K562 (cell line): Measurements from ENCODE around the gene ZNF862. TPM values are rescaled to one million over a fixed set of nuclear protein-coding genes. Genes with fewer than 3 reads are reported as not detected.

Source experiments
- ATAC-seq: fragments of 200-7000 bp; cut with Tn5 transposase; 3 replicates; pipeline ENCODE4 v1.9.1; 2020; ENCODE audit warnings: moderate library complexity
- BruUV-seq: library from RNA; stranded (reverse); fragments of 400-500 nt; replicated peaks from 2 replicates; lab custom pipeline; 2021; lab: Mats Ljungman, UMichigan
- CTCF ChIA-PET: fragments of 300-600 bp; formaldehyde crosslinking; extraction: SDS; loops from one replicate; lab custom pipeline; 2021; ENCODE audit warnings: low intra/inter-chr PET ratio; lab: Yijun Ruan, JAX
- POLR2A ChIA-PET: fragments of 300-600, 350-650 bp; sonication (Branson Sonifier 250); formaldehyde crosslinking; extraction: SDS; loops from one replicate; lab custom pipeline; 2021; ENCODE audit warnings: antibody characterized with exemption, inconsistent platforms; lab: Yijun Ruan, JAX
- DNase-seq, 4 experiments: peaks; one replicate each; pipeline versions ENCODE4 v3.0.0 to v3.0.0-alpha.2; 2011 to 2018; ENCODE audit warnings: low spot score in 3 of 4, mixed read lengths in 3 of 4; ENCODE audit errors: extremely low read depth in 1 of 4
- FAIRE-seq: peaks from 2 replicates; lab custom pipeline; 2011; peaks lifted over from hg19 to GRCh38; lab: Jason Lieb, UNC
- H2AFZ ChIP-seq: 2 replicates; pipeline ENCODE4 v1.6.0; 2011; ENCODE audit warnings: low read depth, low read length, control low read depth, inconsistent platforms
- H3K27ac ChIP-seq: fragments of 200-600 bp; 3 replicates; pipeline ENCODE4 v1.8.0; 2011; ENCODE audit warnings: low read depth, mild to moderate bottlenecking, control low read depth, inconsistent platforms, low read length, moderate library complexity, mixed read lengths; ENCODE audit errors: extremely low read depth
- H3K27me3 ChIP-seq, 2 experiments: fragments of 300-600 bp in 1 of 2; 2 replicates in 1 of 2; 3 replicates in 1 of 2; pipeline versions ENCODE4 v1.6.0 to v1.8.0; 2011; ENCODE audit warnings: inconsistent platforms in 2 of 2, low read length in 2 of 2, mild to moderate bottlenecking in 1 of 2, mixed read lengths in 1 of 2, moderate library complexity in 1 of 2; ENCODE audit not compliant: control insufficient read depth in 2 of 2, insufficient read depth in 2 of 2
- H3K36me3 ChIP-seq: fragments of 300-600 bp; 3 replicates; pipeline ENCODE4 v1.8.0; 2011; ENCODE audit warnings: mild to moderate bottlenecking, low read length, inconsistent platforms; ENCODE audit not compliant: control insufficient read depth, insufficient read depth
- H3K4me1 ChIP-seq, 2 experiments: fragments of 200-600 bp in 1 of 2; replicated peaks in 1 of 2; 2 replicates in 1 of 2; 3 replicates in 1 of 2; pipeline versions ENCODE4 v1.5.1 to v1.8.0; 2011; ENCODE audit warnings: inconsistent platforms in 2 of 2, low read length in 2 of 2, mild to moderate bottlenecking in 1 of 2, mixed read lengths in 1 of 2, moderate library complexity in 1 of 2; ENCODE audit not compliant: control insufficient read depth in 2 of 2, insufficient read depth in 2 of 2
- H3K4me2 ChIP-seq: 2 replicates; pipeline ENCODE4 v1.6.1; 2011; ENCODE audit warnings: low read length, control low read depth, inconsistent platforms, mixed read lengths; ENCODE audit not compliant: insufficient read depth
- H3K4me3 ChIP-seq: fragments of 200-600 bp; sonication (generic), shearing (Covaris generic); 2 replicates; pipeline ENCODE4 v1.5.1; 2016; ENCODE audit warnings: control low read depth, inconsistent platforms
- H3K79me2 ChIP-seq: fragments of 200-600 bp; 3 replicates; pipeline ENCODE4 v1.8.0; 2011; ENCODE audit warnings: low read length, inconsistent platforms; ENCODE audit not compliant: control insufficient read depth, insufficient read depth
- H3K9ac ChIP-seq, 2 experiments: 2 replicates each; pipeline versions ENCODE4 v1.6.0 to v1.6.1; 2011; ENCODE audit warnings: low read depth in 2 of 2, low read length in 2 of 2, control low read depth in 1 of 2, inconsistent platforms in 1 of 2, mild to moderate bottlenecking in 1 of 2, mixed read lengths in 1 of 2; ENCODE audit not compliant: insufficient read depth in 1 of 2
- H3K9me1 ChIP-seq: one replicate; pipeline ENCODE4 v1.6.0; 2011; ENCODE audit warnings: inconsistent platforms, mild to moderate bottlenecking, low read length, moderate library complexity; ENCODE audit not compliant: control insufficient read depth, insufficient read depth
- H3K9me3 ChIP-seq: replicated peaks from 2 replicates; pipeline ENCODE4 v1.5.1; 2011; ENCODE audit warnings: low read depth, low read length, inconsistent platforms; ENCODE audit not compliant: control insufficient read depth, insufficient read depth
- H4K20me1 ChIP-seq: replicated peaks from 2 replicates; pipeline ENCODE4 v1.6.1; 2011; ENCODE audit warnings: low read length, inconsistent platforms, mixed read lengths; ENCODE audit not compliant: control insufficient read depth, insufficient read depth
- CC2D1A ChIP-seq: fragments of 450-650 bp; IDR thresholded peaks from 2 replicates; pipeline ENCODE4 v1.6.1; 2017; ENCODE audit warnings: mild to moderate bottlenecking
- ESRRB ChIP-seq: fragments of 250-450 bp; sonication (Bioruptor Pico); IDR thresholded peaks from 2 replicates; pipeline ENCODE4 v1.5.0; 2020; ENCODE audit warnings: mild to moderate bottlenecking, moderate library complexity, borderline replicate concordance
- ETV6 ChIP-seq, 3 experiments: fragments of 150-350 bp in 1 of 3; sonication (generic) in 1 of 3; formaldehyde crosslinking in 1 of 3; IDR thresholded peaks; 2 replicates each; pipeline versions ENCODE4 v1.6.1 to v1.8.0; 2014 to 2022; ENCODE audit warnings: borderline replicate concordance in 2 of 3, low read depth in 2 of 3, antibody characterized with exemption in 1 of 3, low read length in 1 of 3, mild to moderate bottlenecking in 1 of 3, missing genetic modification reagents in 1 of 3
- HDAC8 ChIP-seq: fragments of 450-650 bp; IDR thresholded peaks from 2 replicates; pipeline ENCODE4 v1.6.1; 2016; ENCODE audit warnings: mild to moderate bottlenecking, missing genetic modification characterization, moderate library complexity, missing compliant biosample characterization
- HDGF ChIP-seq: fragments of 450-650 bp; IDR thresholded peaks from 2 replicates; pipeline ENCODE4 v1.6.1; 2016
- HNRNPL ChIP-seq: fragments of 200-400 bp; formaldehyde crosslinking; IDR thresholded peaks from 2 replicates; pipeline ENCODE4 v1.6.1; 2017; ENCODE audit warnings: low read depth, mild to moderate bottlenecking, low read length
- KLF10 ChIP-seq: fragments of 250-450 bp; sonication (Bioruptor Pico); IDR thresholded peaks from 2 replicates; pipeline ENCODE4 v1.6.1; 2021; ENCODE audit warnings: matching md5 sums
- KLF13 ChIP-seq: fragments of 450-650 bp; IDR thresholded peaks from 2 replicates; pipeline ENCODE4 v1.6.1; 2016; ENCODE audit warnings: missing genetic modification characterization, low read depth, mild to moderate bottlenecking, missing compliant biosample characterization, moderate library complexity, borderline replicate concordance
- NCOA6 ChIP-seq: fragments of 450-650 bp; IDR thresholded peaks from 2 replicates; pipeline ENCODE4 v1.6.1; 2017; ENCODE audit warnings: mild to moderate bottlenecking
- NR3C1 ChIP-seq: sonication (generic); formaldehyde crosslinking; IDR thresholded peaks from 2 replicates; pipeline ENCODE4 v1.8.1; 2022; ENCODE audit warnings: missing genetic modification reagents
- OTX1 ChIP-seq: fragments of 450-650 bp; formaldehyde crosslinking; IDR thresholded peaks from 2 replicates; pipeline ENCODE4 v1.4.0; 2022; ENCODE audit warnings: mild to moderate bottlenecking
- POLR2B ChIP-seq: fragments of 450-650 bp; IDR thresholded peaks from 2 replicates; pipeline ENCODE4 v1.6.1; 2018; ENCODE audit warnings: low read depth; ENCODE audit not compliant: partially characterized antibody
- SNIP1 ChIP-seq: fragments of 450-650 bp; IDR thresholded peaks from 2 replicates; pipeline ENCODE4 v1.7.1; 2017; ENCODE audit warnings: low read depth, mild to moderate bottlenecking
- SRF ChIP-seq, 2 experiments: fragments of 250-450, 450-650 bp in 1 of 2; sonication (Bioruptor Pico) in 1 of 2; sonication (generic) in 1 of 2; formaldehyde crosslinking; IDR thresholded peaks; 2 replicates each; pipeline versions ENCODE4 v1.5.0 to v1.5.1; 2020 to 2022; ENCODE audit warnings: mild to moderate bottlenecking in 1 of 2, missing genetic modification reagents in 1 of 2
- TRIM24 ChIP-seq, 2 experiments: fragments of 450-650 bp; IDR thresholded peaks; 2 replicates each; pipeline ENCODE4 v1.6.1; 2016
- ZNF253 ChIP-seq: fragments of 250-450 bp; sonication (Bioruptor Pico); conservative IDR thresholded peaks from 2 replicates; pipeline ENCODE4 v1.6.1; 2021; ENCODE audit warnings: mild to moderate bottlenecking
- WGBS: fragments of 100-300 bp; shearing (Covaris generic); methylation state at CpG from one replicate; pipeline ENCODE4 v1.1.6; 2016; ENCODE audit warnings: low coverage, mixed read lengths; ENCODE audit not compliant: insufficient coverage; ENCODE audit errors: missing lambda C conversion rate; 5-methylcytosine and 5-hydroxymethylcytosine counted together
- in situ Hi-C: fragments of 300-500 bp; cut with MboI; formaldehyde crosslinking; loops from 4 replicates; pipeline ENCODE4 v1.15.0; 2018; ENCODE audit warnings: inconsistent platforms, mixed read lengths
- intact Hi-C: fragments of 100-400 bp; cut with micrococcal nuclease; formaldehyde crosslinking; loops from 2 replicates; pipeline ENCODE4 v1.14.2; 2022
- polyA plus RNA-seq, 8 experiments: library from polyadenylated mRNA; depleted of rRNA in 4 of 8; stranded (reverse) in 5 of 8; unstranded in 3 of 8; fragments of >200 nt; fragmentation: Nextera tagmentation in 2 of 8; fragmentation: Illumina TruSeq in 1 of 8; extraction: Ambion mirVana in 2 of 8; extraction: Trizol in 1 of 8; gene quantifications; 2 replicates each; pipeline versions ENCODE4 v1.2.1 to v1.2.3, GENCODE V29; 2011 to 2014; ENCODE audit warnings: inconsistent platforms in 1 of 8, missing spikeins in 1 of 8
- total RNA-seq, 7 experiments: library from RNA; depleted of rRNA in 6 of 7; stranded (reverse); fragments of >200 nt in 6 of 7; fragmentation: Illumina TruSeq in 2 of 7; extraction: Trizol in 2 of 7; gene quantifications; 2 replicates each; pipeline versions ENCODE4 v1.2.1 to v1.2.3, GENCODE V29; 2011 to 2021; ENCODE audit warnings: low replicate concordance in 1 of 7
- TF ChIP-seq, protein P1 (sequence below): sonication (generic); formaldehyde crosslinking; IDR thresholded peaks from 2 replicates; pipeline ENCODE4 v1.8.0; 2023; ENCODE audit warnings: mild to moderate bottlenecking, missing genetic modification reagents
- TF ChIP-seq, protein P2 (sequence below): IDR thresholded peaks from 2 replicates; pipeline ENCODE4 v1.6.1; 2014; ENCODE audit warnings: antibody characterized with exemption

Gene ZNF862
- total and polyA plus RNA-seq, 9 of the 15 experiments (the other 6 are each of a cell fraction or from before 2014, with no cell fraction given) = 1.1 to 3.9 (median 2.6) TPM

DNA sequence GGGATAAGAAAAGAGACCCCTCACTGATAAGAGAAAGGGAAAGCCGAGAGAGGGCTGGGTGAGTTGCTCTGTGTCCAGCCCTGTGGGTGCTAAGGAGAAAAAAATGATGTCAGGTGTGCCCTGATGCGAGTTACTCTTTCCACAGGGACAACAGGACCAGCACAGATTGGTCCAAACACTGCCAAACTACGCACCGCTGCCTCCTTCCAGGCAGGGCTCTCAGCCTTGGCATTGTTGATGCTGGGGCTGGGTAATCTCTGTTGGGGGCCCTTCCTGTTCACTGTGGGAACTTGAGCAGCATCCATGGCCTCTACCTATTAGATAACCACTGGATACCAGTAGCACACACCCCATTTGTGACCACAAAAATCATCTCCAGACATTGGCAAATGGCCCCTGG lies 25.3 kb downstream of the ZNF862 start (continued):
- TF ChIP-seq HDAC8 (tag) (no peak), ZNF253 (CRISPR knock-in tag) (no peak), NCOA6 (no peak), SRF (CRISPR knock-in tag; IDR thresholded peaks at IDR 0.05) (no peak), HDGF (no peak), ESRRB (CRISPR knock-in tag) (no peak), KLF10 (CRISPR knock-in tag) (no peak)

DNA sequence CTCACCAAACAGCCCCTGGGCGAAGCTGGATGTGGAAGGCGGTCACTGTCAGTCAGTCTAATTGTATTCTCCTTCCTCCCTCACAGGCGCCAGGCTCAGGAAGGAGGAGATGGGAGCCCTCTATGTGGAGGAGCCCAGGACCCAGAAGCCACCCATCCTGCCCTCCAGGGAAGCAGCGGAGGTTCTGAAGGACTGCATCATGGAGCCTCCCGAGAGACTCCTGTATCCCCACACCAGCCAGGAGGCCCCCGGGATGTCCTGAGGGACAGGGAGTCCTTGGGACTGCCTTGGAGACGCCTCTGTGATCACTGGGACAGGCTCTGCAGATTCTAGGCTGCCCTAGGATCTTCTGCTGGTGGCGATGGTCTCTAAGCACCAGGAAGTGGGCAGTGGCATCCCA lies 25.8 kb downstream of the ZNF862 start:
- Histone ChIP-seq H3K27me3 (peaks cover 57 to 90% of the 10 kb centered on the region in 2 experiments), H3K4me1 (peaks cover 0 to 21% of the 10 kb centered on the region in 2 experiments; a peak in 3 of 5 replicates), H3K9me3 (no peaks in the 10 kb centered on the region), H3K36me3 (no peaks in the 10 kb centered on the region), H3K9ac (no peak overlapping the region), H3K4me3 (no peak overlapping the region), H3K79me2 (no peaks in the 10 kb centered on the region), H2AFZ (no peak overlapping the region), H3K27ac (no peak overlapping the region), H3K9me1 (peaks cover 2% of the 10 kb centered on the region), H4K20me1 (peaks cover 39% of the 10 kb centered on the region), H3K4me2 (no peak overlapping the region)
- ChIA-PET CTCF (interaction anchor here (0.7 kb wide), 1 partner anchor 160 kb away, joined by 3 read pairs; no protein-coding TSS in a partner anchor), POLR2A (interaction anchor here (1.9 kb wide), 1 partner anchor 10 kb away, joined by 6 read pairs; no protein-coding TSS in a partner anchor)
- DNase-seq (no peak), ATAC-seq (no peak), FAIRE-seq (no peak)
- in situ Hi-C loops (loop anchor here (25.0 kb wide), 1 partner anchor 173 kb away; no protein-coding TSS in a partner anchor), intact Hi-C loops (loop anchor here (5.0 kb wide), 1 partner anchor 413 kb away; no protein-coding TSS in a partner anchor)
- 4% methylated on average over 8 of the region's 8 CpGs for WGBS
- no TSS peak for BruUV-seq
- no peak for TF ChIP-seq POLR2B
- TF ChIP-seq KLF13 (tag) = no peak
- no peak for TF ChIP-seq NR3C1 (CRISPR knock-in tag)
- no peak for TF ChIP-seq HNRNPL
- no peak for TF ChIP-seq SNIP1
- TF ChIP-seq CC2D1A = no peak
- TF ChIP-seq TRIM24 (IDR thresholded peaks at IDR 0.05) = no peak
- TF ChIP-seq, protein P1, sequence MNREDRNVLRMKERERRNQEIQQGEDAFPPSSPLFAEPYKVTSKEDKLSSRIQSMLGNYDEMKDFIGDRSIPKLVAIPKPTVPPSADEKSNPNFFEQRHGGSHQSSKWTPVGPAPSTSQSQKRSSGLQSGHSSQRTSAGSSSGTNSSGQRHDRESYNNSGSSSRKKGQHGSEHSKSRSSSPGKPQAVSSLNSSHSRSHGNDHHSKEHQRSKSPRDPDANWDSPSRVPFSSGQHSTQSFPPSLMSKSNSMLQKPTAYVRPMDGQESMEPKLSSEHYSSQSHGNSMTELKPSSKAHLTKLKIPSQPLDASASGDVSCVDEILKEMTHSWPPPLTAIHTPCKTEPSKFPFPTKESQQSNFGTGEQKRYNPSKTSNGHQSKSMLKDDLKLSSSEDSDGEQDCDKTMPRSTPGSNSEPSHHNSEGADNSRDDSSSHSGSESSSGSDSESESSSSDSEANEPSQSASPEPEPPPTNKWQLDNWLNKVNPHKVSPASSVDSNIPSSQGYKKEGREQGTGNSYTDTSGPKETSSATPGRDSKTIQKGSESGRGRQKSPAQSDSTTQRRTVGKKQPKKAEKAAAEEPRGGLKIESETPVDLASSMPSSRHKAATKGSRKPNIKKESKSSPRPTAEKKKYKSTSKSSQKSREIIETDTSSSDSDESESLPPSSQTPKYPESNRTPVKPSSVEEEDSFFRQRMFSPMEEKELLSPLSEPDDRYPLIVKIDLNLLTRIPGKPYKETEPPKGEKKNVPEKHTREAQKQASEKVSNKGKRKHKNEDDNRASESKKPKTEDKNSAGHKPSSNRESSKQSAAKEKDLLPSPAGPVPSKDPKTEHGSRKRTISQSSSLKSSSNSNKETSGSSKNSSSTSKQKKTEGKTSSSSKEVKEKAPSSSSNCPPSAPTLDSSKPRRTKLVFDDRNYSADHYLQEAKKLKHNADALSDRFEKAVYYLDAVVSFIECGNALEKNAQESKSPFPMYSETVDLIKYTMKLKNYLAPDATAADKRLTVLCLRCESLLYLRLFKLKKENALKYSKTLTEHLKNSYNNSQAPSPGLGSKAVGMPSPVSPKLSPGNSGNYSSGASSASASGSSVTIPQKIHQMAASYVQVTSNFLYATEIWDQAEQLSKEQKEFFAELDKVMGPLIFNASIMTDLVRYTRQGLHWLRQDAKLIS (CRISPR knock-in tag) = no peak
- no peak for TF ChIP-seq ETV6 (IDR thresholded peaks at IDR 0.05; ENCODE audit: borderline replicate concordance in 1 of 2, low read depth in 2 of 2, low read length in 1 of 2)
- TF ChIP-seq ETV6 (CRISPR knock-in tag; IDR thresholded peaks at IDR 0.05; ENCODE audit: borderline replicate concordance) = no peak
- TF ChIP-seq OTX1 (CRISPR knock-in tag) = no peak
- TF ChIP-seq, protein P2, sequence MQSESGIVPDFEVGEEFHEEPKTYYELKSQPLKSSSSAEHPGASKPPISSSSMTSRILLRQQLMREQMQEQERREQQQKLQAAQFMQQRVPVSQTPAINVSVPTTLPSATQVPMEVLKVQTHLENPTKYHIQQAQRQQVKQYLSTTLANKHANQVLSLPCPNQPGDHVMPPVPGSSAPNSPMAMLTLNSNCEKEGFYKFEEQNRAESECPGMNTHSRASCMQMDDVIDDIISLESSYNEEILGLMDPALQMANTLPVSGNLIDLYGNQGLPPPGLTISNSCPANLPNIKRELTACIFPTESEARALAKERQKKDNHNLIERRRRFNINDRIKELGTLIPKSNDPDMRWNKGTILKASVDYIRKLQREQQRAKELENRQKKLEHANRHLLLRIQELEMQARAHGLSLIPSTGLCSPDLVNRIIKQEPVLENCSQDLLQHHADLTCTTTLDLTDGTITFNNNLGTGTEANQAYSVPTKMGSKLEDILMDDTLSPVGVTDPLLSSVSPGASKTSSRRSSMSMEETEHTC = no peak
